HG03442 (cell line): ENCODE results near the gene SLC25A4.
"Not testable (repeated sequence)": the region's sequence is repeated elsewhere in the genome, so short reads cannot be mapped to it uniquely, and the experiment has no call there.

Experiments used
- ATAC-seq: cut with Tn5 transposase; IDR thresholded peaks from one replicate; pipeline ENCODE4 v1.9.1; 2021; ENCODE audit warnings: mild to moderate bottlenecking, moderate library complexity; ENCODE audit not compliant: unreplicated experiment

Gene SLC25A4

DNA sequence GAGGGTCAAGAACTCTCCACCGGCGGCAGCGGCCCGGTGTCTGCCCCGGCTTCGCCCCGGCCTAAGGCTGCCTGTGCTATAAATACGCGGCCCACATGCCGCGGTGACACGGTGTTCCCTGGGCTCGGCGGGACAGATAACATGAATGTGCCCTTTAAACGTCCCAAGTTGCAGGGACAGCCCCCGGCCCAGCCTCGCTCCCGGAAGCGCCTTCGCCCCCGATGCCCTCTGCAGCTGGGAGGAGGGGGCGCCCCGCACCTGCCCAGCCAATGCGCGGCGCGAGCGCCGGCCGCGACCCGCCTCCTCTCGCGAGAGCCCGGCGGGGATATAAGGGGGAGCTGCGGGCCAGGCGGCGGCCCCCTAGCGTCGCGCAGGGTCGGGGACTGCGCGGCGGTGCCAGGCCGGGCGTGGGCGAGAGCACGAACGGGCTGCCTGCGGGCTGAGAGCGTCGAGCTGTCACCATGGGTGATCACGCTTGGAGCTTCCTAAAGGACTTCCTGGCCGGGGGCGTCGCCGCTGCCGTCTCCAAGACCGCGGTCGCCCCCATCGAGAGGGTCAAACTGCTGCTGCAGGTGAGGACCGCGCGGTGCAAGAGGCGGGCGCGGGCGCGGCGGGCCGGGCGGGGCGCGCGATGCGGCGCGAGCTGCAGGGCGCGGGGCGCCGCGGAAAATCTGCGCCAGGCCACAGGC, at the start of gene SLC25A4:
SLC25A4 (plus strand) TSS at position 355 of the 689 bp plus-strand sequence; CDS start at position 462, 107 bp downstream.
- ATAC-seq = peak; percentile 93

DNA sequence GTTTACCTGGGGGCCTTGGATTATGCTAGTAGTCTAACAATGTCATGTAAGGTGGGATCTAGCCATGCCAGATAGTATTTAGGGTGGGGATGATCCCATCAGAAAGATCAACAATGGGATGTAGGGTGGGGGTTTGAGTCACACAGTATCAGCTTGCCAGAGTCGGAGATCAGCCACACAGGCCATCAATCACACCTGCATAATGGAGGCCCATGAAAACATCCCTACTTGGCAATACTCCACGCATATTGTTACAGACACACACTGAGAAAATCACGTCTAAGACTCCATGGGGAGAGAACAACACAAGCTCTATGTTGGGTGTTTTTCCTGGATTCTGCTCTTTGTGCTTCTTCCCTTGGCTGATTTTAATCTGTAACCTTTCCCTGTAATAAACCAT, 49.5 kb upstream of the SLC25A4 start:
- ATAC-seq = no peak

DNA sequence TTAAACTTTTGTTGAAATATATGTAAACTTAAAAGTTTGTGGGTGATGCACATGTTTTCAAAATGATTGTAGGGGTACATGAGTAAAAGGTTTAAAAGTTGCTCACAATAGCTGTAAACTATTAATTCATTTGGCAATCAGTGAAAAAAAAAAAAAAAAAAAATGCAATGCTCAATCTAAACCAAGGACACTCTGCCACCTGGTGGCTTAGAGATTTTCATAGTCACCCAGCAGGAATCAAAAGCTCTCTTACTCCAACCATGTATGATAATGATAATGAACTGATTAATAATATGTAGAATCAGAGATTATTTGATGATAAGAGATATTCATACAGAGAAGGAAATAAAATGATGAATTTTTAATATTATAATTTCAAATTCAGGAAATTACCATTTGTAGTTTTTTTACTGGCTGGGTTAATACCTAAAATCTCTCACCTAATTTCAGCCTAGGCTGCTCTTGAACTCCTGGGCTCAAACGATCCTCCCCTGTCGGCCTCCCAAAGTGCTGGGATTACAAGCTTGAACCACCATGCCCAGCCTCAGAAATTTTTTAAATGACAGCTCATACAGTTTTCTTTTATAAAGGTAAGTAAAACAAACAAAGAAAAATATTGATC, 46.9 kb upstream of the SLC25A4 start:
- ATAC-seq = no peak

DNA sequence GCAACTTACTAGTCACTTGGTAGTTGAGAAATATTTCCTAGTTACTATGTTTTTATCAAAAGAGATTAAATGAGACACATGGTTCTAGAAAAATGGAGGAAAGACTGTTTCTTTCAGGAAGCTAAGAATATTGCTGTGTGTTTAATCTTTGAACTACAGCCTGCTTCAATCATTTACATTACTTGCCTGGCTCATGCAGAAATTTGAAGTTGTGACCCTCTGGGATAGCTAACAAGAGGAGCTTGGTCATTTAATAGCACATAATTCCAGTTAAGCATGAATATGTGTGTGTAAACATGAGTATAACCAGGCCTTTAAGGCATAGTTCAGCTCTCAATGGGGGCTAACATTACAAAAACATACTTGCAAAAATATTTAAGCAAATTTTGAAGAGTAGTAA, 44.6 kb upstream of the SLC25A4 start:
- no peak for ATAC-seq

DNA sequence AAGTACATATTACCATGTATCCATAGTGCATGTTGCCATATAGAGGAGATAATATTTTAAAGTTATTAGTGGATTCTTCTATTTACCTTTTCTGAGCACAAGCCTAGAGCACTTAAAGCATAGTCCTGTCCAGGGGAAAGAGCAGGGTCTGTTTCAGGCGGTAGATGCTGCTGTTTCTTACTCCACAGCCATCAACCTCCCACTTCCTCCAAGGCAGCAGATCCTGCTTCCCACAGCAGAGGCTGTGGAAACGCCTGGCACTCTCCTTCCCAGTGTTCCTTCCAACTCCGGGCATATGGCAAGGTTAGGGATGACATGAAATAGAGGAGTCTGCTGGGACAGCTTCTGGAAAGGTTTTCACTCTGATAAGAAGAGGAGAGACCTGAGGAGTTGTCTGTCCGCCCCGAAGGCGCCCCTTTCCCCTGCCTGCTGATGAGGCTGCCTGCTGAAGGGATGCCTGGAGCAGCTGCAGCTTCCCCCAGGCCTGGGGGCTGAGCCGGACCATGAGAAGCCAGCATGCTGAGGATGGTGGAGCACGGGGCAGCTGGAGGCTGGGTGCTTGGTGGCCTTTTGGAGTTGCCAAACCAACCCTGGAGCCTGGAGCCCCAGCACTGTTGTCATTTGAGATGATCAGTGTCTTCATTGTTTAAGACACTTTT, 43.9 kb upstream of the SLC25A4 start:
- no peak for ATAC-seq

DNA sequence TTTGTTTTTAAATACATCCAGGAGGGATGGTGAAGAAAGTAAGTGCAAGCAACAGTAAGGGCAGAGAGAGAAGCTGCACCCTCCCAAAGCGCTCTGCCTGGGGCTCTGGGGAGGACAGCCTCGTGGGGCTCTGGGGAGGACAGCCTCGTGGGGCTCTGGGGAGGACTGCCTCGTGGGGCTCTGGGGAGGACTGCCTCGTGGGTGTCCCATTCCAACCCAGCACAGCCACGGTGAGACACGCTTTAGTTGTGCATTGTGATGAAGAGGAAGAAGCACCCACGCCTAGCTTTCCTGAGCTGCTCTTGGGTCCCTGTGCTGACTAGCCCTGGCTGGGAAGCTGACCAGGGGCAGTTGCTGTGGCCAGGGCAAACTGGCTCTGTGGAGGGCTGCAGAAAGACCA, 43.1 kb upstream of the SLC25A4 start:
- no peak for ATAC-seq

DNA sequence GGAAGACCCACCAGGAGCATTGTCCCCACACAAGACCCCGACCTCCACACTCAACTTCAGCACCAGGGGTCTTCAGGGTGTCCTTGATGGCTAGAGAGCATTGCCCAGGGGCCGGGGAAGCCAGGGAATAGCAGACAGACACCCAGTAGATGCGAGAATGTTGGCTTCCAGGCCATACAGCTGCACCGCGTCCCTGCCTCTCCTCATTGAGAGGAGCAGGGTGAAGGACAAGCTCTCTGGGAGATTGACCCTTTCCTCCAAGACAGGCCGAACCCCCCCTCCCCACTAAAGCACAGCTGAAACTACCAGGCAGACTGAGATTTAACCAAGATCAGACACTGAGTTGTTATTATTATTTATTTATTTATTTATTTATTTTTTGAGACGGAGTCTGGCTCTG, 42.6 kb upstream of the SLC25A4 start:
- no peak for ATAC-seq

DNA sequence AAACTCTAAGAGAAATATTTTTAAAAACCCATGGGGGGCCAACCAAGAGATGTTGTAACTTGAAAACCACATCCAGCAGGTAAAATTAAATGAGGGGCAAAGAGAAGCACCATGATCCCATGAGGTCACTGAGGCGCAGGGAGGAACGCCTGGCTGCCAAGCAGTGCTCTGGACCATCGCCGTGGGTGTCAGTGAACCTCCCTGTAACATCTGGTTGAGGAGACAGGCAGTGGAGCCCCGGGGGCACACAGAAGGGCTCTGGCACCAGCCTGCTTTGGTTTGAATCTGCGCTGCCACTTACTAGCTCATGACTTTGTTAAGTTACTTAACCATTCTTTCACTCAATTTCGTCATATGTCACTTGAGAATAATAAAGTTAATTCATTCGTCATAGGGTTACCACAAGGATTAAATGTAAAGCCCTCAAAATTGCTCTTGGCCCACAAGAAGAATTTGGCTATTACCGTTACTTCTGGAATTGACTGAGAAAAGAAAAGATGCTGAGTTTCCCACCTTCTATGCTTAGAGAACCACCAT, 41.6 kb upstream of the SLC25A4 start:
- no peak for ATAC-seq

DNA sequence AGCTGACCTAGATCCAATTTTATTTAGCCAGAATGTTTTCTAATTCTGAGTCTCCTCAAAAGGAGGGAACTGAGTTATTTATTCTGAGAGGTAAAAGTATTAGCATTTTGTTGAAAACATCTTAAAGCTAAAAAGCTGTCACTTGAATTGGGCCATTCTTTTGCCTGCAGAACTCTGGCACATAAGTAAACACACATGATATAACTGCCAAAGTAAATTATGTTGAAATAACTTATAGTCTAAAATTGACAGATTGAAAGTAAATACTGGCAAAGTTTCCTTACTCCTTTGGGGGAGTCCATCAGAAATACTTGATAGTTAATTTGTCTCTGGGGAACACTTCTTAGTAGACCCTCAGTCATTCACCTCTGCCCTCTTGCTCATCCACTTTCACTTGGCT, 38.3 kb upstream of the SLC25A4 start:
- ATAC-seq = no peak

DNA sequence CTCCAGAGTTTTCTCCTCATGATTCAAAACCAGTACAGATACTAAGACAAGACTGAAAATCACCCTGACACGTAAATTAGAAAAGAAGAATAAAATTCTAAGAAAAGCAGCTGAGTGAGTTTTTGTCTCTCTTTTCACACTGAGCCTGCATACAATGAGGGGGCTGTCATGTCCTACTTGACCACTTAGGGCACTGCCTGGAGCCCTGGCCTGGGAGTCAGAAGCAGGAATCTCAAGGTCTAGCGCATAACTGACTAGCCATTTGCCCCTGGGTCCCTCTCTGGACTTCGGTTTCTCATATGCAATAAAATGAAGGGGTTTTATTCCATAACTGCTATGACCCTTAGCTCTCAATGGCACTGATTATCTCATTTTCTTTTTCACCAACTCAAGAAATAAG, 36.7 kb upstream of the SLC25A4 start:
- ATAC-seq = no peak

DNA sequence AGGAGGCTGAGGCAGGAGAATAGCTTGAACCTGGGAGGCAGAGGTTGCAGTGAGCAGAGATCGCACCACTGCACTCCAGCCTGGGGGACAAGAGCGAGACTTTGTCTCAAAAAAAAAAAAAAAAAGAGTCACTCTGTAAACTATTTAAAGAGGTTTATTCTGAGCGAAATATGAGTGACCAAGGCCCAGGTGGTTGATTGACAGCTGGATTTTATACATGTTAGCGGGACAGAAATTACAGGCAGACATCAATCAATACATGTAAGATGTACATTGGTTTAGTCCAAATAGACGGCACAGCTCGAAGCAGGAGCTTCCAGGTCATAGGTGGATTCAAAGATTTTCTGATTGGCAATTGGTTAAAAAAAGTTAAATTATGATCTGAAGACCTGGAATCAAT, 35.5 kb upstream of the SLC25A4 start:
- ATAC-seq = not testable (repeated sequence)

DNA sequence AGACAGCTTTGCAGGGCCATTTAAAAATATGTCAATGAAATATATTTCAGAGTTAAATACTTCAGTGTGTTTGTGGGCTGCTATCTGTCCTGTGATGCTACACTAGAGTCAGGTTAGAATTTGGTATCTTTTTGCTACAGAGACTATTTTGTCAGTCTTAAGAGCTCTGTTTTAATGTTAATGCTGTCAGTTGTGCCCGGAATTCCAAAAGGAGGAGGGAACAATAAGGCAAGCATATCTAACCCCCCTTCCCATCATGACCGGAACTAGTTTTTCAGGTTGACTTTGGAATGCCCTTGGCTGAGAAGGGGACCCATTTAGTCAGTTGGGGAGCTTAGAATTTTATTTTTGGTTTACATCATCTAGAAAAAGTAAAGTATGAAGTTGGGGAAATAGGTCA, 34.9 kb upstream of the SLC25A4 start:
- no peak for ATAC-seq

DNA sequence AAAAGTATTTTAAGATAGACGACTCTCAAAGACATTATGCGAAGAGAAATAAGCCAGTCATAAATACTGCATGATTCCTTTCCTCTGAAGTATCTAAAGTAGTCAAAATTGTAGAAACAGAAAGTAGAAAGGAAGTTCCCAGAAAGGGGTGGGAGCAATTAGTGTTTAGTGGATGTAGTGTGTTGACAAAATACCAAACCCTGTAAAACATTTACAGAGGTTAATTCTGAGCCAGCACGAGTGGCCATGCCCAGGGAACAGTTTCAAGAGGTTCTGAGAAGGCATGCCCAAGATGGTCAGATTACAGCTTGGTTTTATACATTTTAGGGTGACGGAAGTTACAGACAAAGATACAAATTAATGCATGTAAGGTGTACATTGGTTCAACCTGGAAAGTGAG, 34.4 kb upstream of the SLC25A4 start:
- no peak for ATAC-seq

DNA sequence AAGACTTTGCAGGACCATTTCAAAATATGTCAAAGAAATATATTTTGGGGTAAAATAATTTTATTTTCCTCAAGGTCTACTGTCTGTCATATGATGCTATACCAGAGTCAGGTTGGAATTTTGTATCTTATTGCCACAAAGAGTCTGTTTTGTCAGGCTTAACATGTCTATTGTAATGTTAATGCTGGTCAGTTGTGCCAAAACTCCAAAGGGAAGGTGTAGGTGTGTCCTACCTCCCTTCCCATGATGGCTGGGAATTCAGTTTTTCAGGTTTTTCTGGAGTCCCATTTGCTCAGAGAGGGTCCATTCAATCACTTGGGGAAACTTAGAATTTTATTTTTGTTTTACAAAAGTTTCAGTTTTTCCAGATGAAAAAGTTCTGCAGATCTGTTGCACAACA, 33.3 kb upstream of the SLC25A4 start:
- ATAC-seq = no peak

DNA sequence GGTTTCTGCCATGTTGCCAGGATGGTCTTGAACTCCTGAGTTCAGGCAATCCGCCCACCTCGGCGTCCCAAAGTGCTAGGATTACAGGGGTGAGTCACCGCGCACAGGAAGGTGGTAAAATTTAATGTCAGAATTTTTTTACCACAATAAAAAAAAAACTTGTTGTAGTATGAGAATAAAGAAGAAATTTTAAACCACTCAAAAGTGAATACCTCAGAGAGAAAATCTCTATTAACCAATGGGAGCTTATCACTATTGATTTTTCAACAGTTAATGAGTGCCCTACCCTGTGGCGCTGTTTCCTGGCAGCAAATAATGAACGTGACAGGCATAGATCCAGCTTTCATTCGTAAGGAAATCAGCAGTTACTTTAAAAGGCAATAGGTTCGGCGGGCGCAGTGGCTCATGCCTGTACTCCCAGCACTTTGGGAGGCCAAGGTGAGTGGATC, 32.7 kb upstream of the SLC25A4 start:
- no peak for ATAC-seq

DNA sequence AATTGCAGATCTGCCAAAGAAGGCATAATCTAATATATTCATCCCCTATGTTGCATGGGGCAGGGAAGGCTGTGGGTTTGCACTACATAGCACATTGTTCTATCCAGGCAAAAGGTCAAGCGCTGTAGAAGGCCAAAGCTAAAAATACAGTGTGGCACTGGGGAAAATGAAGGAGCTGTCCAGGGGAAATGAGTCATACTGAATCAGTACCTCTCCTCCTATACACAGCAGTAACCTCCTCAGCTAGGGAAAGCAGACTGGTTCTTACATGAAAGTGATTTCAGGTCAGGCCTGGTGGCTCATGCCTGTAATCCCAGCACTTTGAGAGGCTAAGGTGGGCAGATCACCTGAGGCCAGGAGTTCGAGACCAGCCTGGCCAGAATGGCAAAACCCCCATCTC, 31.0 kb upstream of the SLC25A4 start:
- no peak for ATAC-seq

DNA sequence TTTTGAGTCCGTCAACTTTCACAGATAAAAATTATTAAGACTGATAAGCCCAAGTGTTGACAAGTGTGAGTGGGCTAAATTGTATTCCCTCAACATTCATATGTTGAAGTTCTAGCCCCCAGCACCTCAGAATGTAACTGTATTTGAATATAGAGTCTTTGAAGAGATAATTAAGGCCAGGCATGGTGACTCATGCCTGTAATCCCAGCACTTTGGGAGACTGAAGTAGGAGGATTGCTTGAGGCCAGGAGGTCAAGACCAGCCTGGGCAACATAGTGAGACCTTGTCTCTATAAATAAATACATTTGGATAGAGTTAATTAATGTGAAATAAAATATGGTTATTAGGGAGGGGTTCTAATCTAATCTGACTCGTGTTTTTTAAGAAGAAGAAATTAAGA, 29.7 kb upstream of the SLC25A4 start:
- no peak for ATAC-seq

DNA sequence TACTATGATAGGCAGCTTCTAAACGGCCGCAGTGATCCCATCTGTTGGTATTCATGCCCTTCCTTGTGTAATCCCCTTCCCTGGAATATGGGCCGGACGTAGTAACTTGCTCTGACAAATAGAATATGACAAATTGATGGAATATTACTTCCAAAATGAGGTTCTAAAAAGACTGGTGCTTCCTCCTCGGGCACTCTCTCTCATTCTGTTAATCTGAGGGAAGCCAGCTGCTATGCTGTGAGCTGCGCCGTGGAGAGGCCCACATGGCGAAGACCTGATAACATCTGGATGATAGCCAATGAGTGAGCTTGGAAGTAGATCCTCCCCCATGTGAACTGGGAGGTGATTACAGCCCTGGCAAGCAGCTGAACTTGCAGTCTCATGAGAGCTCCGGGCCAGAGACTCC, 27.2 kb upstream of the SLC25A4 start:
- no peak for ATAC-seq

DNA sequence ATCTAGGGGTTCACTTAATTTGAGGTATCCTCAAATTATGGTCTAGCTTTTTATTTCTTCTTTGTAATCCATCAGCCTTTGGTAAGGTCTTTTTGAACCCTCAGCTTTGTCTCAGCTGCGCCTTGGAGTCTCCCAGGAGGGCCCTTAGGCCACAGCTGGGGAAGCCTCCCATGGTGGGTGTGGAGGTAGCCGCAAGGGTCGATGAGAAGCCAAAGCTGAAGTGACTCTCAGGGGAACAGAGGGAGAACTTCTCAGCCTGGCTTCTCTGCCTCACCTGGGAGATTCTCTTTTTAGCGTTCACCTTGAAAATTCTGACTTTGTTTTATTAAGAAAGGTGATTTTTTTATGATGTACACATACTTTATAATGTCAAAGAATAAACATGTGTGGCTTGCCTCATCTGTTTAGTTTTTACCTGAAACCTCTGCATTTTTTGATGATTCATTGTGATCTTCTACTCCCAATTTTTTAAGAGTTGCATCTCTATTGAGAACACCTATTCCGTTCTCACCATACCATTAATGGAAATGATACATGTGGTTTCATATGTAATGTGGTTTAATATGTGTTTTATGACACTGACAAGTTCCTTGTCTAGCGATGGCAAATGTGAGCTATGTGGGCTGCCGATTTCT, 25.6 kb upstream of the SLC25A4 start:
- ATAC-seq = no peak

DNA sequence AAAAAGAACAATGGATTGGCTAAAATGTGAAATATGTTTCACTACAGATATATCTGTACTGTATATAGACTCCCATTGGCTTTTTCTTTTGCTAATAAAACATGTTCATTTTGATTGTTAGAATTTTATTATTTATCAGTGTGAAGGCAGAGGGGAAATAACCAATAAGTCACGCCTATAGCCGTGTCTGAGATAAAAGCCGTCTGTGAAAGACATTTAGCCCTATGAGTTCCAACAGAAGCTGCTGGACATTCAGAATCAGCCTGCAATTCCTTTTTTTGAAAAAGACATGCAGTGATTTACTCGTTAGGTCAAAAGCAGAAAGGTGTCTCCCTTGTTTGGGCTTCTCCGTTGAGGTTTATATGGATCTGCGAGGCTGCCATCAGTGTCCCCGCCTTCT, 24.2 kb upstream of the SLC25A4 start:
- no peak for ATAC-seq

DNA sequence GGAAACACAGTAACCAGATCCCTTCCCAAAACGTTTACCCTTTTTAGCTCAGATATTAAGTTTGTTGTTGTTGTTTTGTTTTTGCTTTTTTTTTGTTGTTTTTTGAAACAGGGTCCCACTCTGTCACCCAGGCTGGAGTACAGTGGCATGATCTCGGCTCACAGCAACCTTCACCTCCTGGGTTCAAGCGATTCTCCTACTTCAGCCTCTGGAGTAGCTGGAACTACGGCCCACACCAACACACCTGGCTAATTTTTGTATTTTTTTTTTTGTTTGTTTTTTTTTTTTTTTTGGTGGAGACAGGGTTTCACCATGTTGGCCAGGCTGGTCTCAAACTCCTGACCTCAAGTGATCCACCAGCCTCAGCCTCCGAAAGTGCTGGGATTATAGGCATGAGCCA, 23.6 kb upstream of the SLC25A4 start:
- ATAC-seq = not testable (repeated sequence)
